Activated T-helper 1 cell treated with anti-CD3 and anti-CD28 coated beads, Interleukin-12 subunit alpha, Interleukin-12 subunit beta, Interleukin-2, Interleukin-4 antibody, amounts not matched to agents 30 ng/mL and 10 ng/mL and 1 ng/mL, durations not matched to agents 14 hours and 24 hours and 36 hours (primary cell): ENCODE data around the gene IRF1. TPM values are rescaled to one million over a fixed set of nuclear protein-coding genes. Genes with fewer than 3 reads are reported as not detected.

Source experiments
- DNase-seq: peaks from one replicate; pipeline ENCODE4 v3.0.0; 2021; ENCODE audit warnings: low spot score
- H3K27ac Mint-ChIP-seq: one replicate; pipeline ENCODE4 v1.8.0; 2021; ENCODE audit warnings: mild to moderate bottlenecking, mixed read lengths
- H3K27me3 Mint-ChIP-seq: one replicate; pipeline ENCODE4 v1.8.0; 2022; ENCODE audit warnings: mild to moderate bottlenecking, moderate library complexity, mixed read lengths; ENCODE audit not compliant: insufficient read depth
- H3K36me3 Mint-ChIP-seq: one replicate; pipeline ENCODE4 v1.8.0; 2021; ENCODE audit warnings: low read depth, mixed read lengths
- H3K4me1 Mint-ChIP-seq: one replicate; pipeline ENCODE4 v1.8.0; 2021; ENCODE audit warnings: low read depth, mixed read lengths
- H3K4me3 Mint-ChIP-seq: one replicate; pipeline ENCODE4 v1.8.0; 2021; ENCODE audit warnings: mild to moderate bottlenecking, moderate library complexity, mixed read lengths
- H3K9me3 Mint-ChIP-seq: one replicate; pipeline ENCODE4 v1.8.0; 2021; ENCODE audit warnings: mixed read lengths
- intact Hi-C: fragments of 100-400 bp; cut with micrococcal nuclease; formaldehyde crosslinking; loops from one replicate; pipeline ENCODE4 v1.15.1; 2024
- total RNA-seq: library from RNA; stranded (reverse); gene quantifications from 2 replicates; pipeline ENCODE4 v1.2.3, GENCODE V29; 2022

IRF1 gene
- total RNA-seq, 1 donor from 2014 or later: 198 TPM

GRCh38 chr5:132474131-132474723, 16.3 kb downstream of the IRF1 start:
- no peak for DNase-seq
- Mint-ChIP-seq H3K27ac (peak overlapping the region; percentile 89), H3K27me3 (no peaks in the 10 kb centered on the region), H3K9me3 (no peaks in the 10 kb centered on the region), H3K4me1 (peaks cover 84% of the 10 kb centered on the region), H3K4me3 (peak overlapping the region; percentile 23), H3K36me3 (peaks cover 14% of the 10 kb centered on the region)
- intact Hi-C loops: no loop called here

DNA sequence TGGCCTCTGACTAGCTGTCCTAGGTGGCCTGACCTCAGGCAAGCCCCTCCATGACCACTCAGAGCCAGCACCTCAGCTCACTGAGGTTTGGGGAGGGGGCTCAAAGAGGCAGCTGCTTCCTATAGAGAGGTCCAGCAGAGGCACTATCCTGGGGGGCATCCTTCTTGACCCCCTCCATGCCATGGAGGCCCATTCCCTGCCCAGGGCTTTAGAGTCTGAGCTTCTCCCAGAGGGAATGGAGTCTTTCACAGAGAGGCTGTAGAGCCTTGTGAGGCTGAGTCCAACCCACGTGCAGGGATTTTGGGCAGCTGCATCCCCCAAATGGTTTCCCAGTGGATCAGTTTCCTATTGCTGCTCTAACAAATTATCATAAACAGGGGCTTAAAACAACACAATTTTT, 16.9 kb downstream of the IRF1 start:
- peak overlapping the region; percentile 29 for H3K4me3 Mint-ChIP-seq
- H3K27ac Mint-ChIP-seq: peak overlapping the region; percentile 88
- intact Hi-C loops: loop anchor here (1.0 to 2.0 kb wide), 2 partner anchors 17 to 54 kb away; no protein-coding TSS in a partner anchor
- H3K9me3 Mint-ChIP-seq: no peaks in the 10 kb centered on the region
- peaks cover 16% of the 10 kb centered on the region for H3K36me3 Mint-ChIP-seq
- DNase-seq: no peak
- peaks cover 85% of the 10 kb centered on the region for H3K4me1 Mint-ChIP-seq
- no peaks in the 10 kb centered on the region for H3K27me3 Mint-ChIP-seq

DNA sequence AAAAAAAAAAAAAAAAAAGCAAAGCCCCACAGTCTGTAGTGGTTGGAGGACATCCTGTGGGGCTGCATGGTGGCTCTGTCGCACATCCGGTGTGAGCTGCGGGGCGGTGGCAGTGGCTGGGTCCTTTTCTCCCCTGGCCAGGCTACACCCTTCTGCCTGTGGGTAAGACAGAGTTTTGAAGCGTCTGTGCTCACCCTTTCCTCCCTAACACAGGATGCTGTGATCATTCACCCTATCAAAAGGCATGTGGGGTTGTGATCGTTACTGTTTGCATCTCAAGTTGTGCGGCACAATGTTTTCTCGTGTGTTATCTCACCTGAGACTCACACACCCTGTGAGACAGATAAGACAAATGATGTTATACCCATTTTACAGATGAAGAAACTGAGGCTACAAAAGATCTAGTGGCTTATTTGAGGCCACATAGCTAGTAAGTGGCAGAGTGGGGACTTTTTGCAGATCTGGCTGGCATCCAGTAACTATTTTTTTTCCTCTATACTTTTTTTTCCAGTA, 17.5 kb downstream of the IRF1 start:
- intact Hi-C loops: loop anchor here (1.0 to 2.0 kb wide), 2 partner anchors 16 to 54 kb away; no protein-coding TSS in a partner anchor
- H3K4me1 Mint-ChIP-seq: peaks cover 83% of the 10 kb centered on the region

GRCh38 chr5:132472431-132472830, 18.1 kb downstream of the IRF1 start:
- H3K27ac Mint-ChIP-seq: peak overlapping the region; percentile 32
- peaks cover 82% of the 10 kb centered on the region for H3K4me1 Mint-ChIP-seq
- no peaks in the 10 kb centered on the region for H3K9me3 Mint-ChIP-seq
- intact Hi-C loops: loop anchor here (2.0 kb wide), 1 partner anchor 16 kb away; no protein-coding TSS in a partner anchor
- DNase-seq: no peak
- H3K27me3 Mint-ChIP-seq: no peaks in the 10 kb centered on the region
- H3K36me3 Mint-ChIP-seq: peaks cover 20% of the 10 kb centered on the region
- H3K4me3 Mint-ChIP-seq: no peak overlapping the region

More for the DNA sequence above, 17.5 kb downstream of the IRF1 start:
- Mint-ChIP-seq H3K36me3 (peaks cover 19% of the 10 kb centered on the region), H3K27ac (peak overlapping the region; percentile 88), H3K27me3 (no peaks in the 10 kb centered on the region), H3K9me3 (no peaks in the 10 kb centered on the region), H3K4me3 (peak overlapping the region; percentile 29)
- DNase-seq: peak; percentile 82

GRCh38 chr5:132471944-132472343, 18.6 kb downstream of the IRF1 start:
- peaks cover 84% of the 10 kb centered on the region for H3K4me1 Mint-ChIP-seq
- peak overlapping the region; percentile 40 for H3K4me3 Mint-ChIP-seq
- intact Hi-C loops: loop anchor here (2.0 kb wide), 1 partner anchor 15 kb away; no protein-coding TSS in a partner anchor
- H3K9me3 Mint-ChIP-seq: no peaks in the 10 kb centered on the region
- no peaks in the 10 kb centered on the region for H3K27me3 Mint-ChIP-seq
- peaks cover 23% of the 10 kb centered on the region for H3K36me3 Mint-ChIP-seq
- no peak for DNase-seq
- peak overlapping the region; percentile 76 for H3K27ac Mint-ChIP-seq

- Mint-ChIP-seq H3K36me3 (peaks cover 23% of the 10 kb centered on the region), H3K27me3 (no peaks in the 10 kb centered on the region), H3K27ac (peak overlapping the region; percentile 76), H3K4me3 (peak overlapping the region; percentile 40), H3K9me3 (no peaks in the 10 kb centered on the region), H3K4me1 (peaks cover 87% of the 10 kb centered on the region)
- no peak for DNase-seq
- intact Hi-C loops: no loop called here
Measured at GRCh38 chr5:132471151-132471907, 19.2 kb downstream of the IRF1 start.

GRCh38 chr5:132470596-132470995, 20.0 kb downstream of the IRF1 start:
- Mint-ChIP-seq H3K9me3 (no peaks in the 10 kb centered on the region), H3K27me3 (no peaks in the 10 kb centered on the region), H3K36me3 (peaks cover 19% of the 10 kb centered on the region), H3K4me1 (peaks cover 87% of the 10 kb centered on the region), H3K27ac (peak overlapping the region; percentile 66), H3K4me3 (peak overlapping the region; percentile 41)
- DNase-seq: no peak
- intact Hi-C loops: no loop called here

DNA sequence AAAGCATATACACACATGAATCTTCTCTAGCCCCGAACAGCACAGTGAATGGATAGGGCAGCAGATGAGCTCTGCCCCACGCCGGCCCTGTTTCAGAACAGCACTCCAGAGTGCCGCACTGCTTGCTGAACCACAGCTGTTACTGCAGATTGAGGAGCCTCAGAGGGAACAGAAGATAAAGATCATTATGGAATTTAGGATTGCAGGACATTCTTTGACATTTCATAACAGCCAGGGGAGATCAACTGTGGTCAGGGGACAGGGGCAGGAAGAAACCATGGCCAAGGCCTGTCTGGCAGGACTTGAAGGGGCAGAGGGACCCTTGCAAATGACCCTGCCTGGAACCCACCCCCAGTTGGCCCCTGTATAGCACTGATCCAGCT, 20.6 kb downstream of the IRF1 start:
- intact Hi-C loops: no loop called here
- H3K27ac Mint-ChIP-seq: no peak overlapping the region
- no peaks in the 10 kb centered on the region for H3K27me3 Mint-ChIP-seq
- DNase-seq: no peak
- H3K4me1 Mint-ChIP-seq: peaks cover 89% of the 10 kb centered on the region
- H3K36me3 Mint-ChIP-seq: peaks cover 19% of the 10 kb centered on the region
- no peaks in the 10 kb centered on the region for H3K9me3 Mint-ChIP-seq
- H3K4me3 Mint-ChIP-seq: no peak overlapping the region

DNA sequence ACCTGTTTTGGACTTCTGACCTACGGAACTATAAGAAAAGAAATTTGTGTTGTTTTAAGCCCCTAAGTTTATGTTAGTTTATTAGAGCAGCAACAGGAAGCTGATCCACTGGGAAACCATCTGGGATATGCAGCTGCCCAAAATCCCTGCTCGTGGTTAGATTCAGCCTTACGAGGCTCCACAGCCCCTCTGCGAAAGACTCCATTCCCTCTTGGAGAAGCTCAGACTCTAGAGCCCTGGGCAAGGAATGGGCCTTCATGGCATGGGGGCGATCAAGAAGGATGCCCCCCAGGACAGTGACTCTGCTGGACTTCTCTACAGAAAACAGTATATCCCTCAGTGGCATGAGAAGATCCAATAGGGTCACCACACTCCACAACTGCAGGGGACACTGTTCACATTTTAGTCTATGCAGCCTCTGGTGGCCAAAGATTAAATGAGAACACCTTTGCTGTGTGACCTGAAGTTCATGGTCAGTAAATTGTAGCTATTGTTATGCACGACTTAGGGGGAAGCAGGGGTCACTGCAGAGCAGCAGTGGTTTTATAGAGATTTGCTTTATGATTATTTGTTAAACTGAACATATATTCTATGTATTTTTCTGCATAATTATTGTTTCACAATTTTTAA, 21.1 kb downstream of the IRF1 start:
- intact Hi-C loops: no loop called here
- Mint-ChIP-seq H3K36me3 (peaks cover 21% of the 10 kb centered on the region), H3K4me3 (no peak overlapping the region), H3K9me3 (no peaks in the 10 kb centered on the region), H3K4me1 (peaks cover 89% of the 10 kb centered on the region), H3K27me3 (no peaks in the 10 kb centered on the region), H3K27ac (no peak overlapping the region)
- DNase-seq: no peak

DNA sequence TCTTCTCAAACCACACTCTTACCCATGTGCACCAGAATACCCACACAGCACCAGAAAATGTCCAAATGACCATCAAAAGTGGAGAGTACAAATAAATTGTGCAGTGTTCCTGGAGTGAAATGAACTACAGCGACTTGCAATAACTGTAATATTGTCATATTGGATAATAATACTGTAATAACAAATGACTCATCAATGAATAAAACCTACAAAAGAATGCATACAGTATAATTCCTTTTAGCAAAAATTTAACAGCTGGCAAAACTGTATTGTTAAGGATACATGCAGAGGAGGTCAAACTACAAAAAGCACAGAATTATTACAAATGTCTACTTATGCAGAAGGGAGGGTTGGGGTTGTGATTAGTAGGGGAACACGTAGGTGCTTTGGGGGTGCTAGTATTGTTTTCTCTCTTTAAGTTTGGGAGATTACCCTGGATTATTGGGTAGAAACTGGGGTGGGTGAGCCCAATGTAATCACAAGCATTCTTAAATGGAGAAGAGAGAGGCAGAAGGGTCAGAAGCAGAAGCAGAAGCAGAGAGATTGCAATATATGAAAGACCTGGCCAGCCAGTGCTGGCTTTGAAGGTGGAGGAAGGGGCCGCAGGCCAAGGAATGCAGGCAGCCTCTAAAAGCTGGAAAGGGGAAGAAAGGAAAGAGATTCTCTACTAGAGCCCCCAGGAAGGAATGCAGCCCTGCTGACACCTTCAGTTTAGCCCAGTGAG, 21.8 kb downstream of the IRF1 start:
- Mint-ChIP-seq H3K4me3 (no peak overlapping the region), H3K36me3 (peaks cover 21% of the 10 kb centered on the region), H3K27me3 (no peaks in the 10 kb centered on the region), H3K4me1 (peaks cover 89% of the 10 kb centered on the region), H3K9me3 (no peaks in the 10 kb centered on the region), H3K27ac (peak overlapping the region; percentile 48)
- DNase-seq: no peak
- intact Hi-C loops: no loop called here

GRCh38 chr5:132467287-132467984, 23.1 kb downstream of the IRF1 start:
- Mint-ChIP-seq H3K9me3 (no peaks in the 10 kb centered on the region), H3K27ac (peak overlapping the region; percentile 79), H3K36me3 (peaks cover 21% of the 10 kb centered on the region), H3K27me3 (no peaks in the 10 kb centered on the region), H3K4me3 (peak overlapping the region; percentile 77), H3K4me1 (peaks cover 93% of the 10 kb centered on the region)
- intact Hi-C loops: no loop called here
- DNase-seq: no peak
